Right cardiac atrium (tissue), 5 donors: ENCODE results near the gene CRK. TPM values are rescaled to one million over a fixed set of nuclear protein-coding genes. Genes with fewer than 3 reads are reported as not detected.
"Not testable (repeated sequence)": the region's sequence is repeated elsewhere in the genome, so short reads cannot be mapped to it uniquely, and the experiment has no call there.

Source experiments
- ATAC-seq, 2 donors: fragments of 200-7000 bp; cut with Tn5 transposase; one replicate each; pipeline versions ENCODE4 v1.8.0 to v1.9.1; 2020; ENCODE audit warnings: moderate library complexity in 2 of 2, mild to moderate bottlenecking in 1 of 2
- DNase-seq, 3 donors: peaks; one replicate each; pipeline ENCODE4 v3.0.0-alpha.2; 2020
- H3K27ac ChIP-seq: one replicate; pipeline ENCODE4 v1.5.1; 2013; ENCODE audit warnings: mild to moderate bottlenecking, low read length, control low read depth, moderate library complexity
- H3K27me3 ChIP-seq: one replicate; pipeline ENCODE4 v1.6.1; 2013; ENCODE audit not compliant: control insufficient read depth, insufficient read depth
- H3K4me1 ChIP-seq: one replicate; pipeline ENCODE4 v1.6.1; 2013; ENCODE audit warnings: low read length; ENCODE audit not compliant: control insufficient read depth, insufficient read depth
- H3K4me3 ChIP-seq: one replicate; pipeline ENCODE4 v1.5.1; 2013; ENCODE audit warnings: low read length, control low read depth
- H3K9me3 ChIP-seq: one replicate; pipeline ENCODE4 v1.6.1; 2013; ENCODE audit warnings: low read length; ENCODE audit not compliant: control insufficient read depth
- WGBS: extraction: QIAGEN DNeasy Blood & Tissue Kit; methylation state at CpG from one replicate; pipeline ENCODE4 v1.1.7; 2013; 5-methylcytosine and 5-hydroxymethylcytosine counted together
- intact Hi-C, 4 donors: fragments of 100-400 bp; cut with DNase I; formaldehyde crosslinking; loops; one replicate each; pipeline versions ENCODE4 v1.11.0 to v1.14.0; 2022 to 2023
- polyA plus RNA-seq: library from polyadenylated mRNA; stranded (reverse); fragments of 200-250 nt; gene quantifications from one replicate; pipeline ENCODE4 v1.2.3, GENCODE V29; 2013
- total RNA-seq, 4 donors: library from RNA; stranded (reverse); fragmentation: NEBNext Ultra II Directional; extraction: Animal tissue kit (Norgen Biotek cat#: 25700); gene quantifications; one replicate each; pipeline ENCODE4 v1.2.1, GENCODE V29; 2021
- donor health status: healthy with polysubstance abuse.
- donor health status: DM: no; HTN: yes; CAD: no.
- donor health status: DM: no; HTN: no; CAD: no.
- donor health status: DM: no; HTN: yes; CAD: no; lungs with severe emphysema.
- donor health status: DM: yes; HTN: yes; CAD: no.

Gene CRK
- total and polyA plus RNA-seq, 5 donors, result 21.3 to 44.8 (median 36.7) TPM

GRCh38 chr17:1446201-1446600 is 9.8 kb downstream of the CRK start:
- Histone ChIP-seq H3K4me1 (peaks cover 17% of the 10 kb centered on the region), H3K27me3 (no peaks in the 10 kb centered on the region), H3K4me3 (no peak overlapping the region), H3K9me3 (no peaks in the 10 kb centered on the region), H3K27ac (peak overlapping the region; percentile 36)
- ATAC-seq (no peak), DNase-seq (no peak)
- 89% methylated on average over 12 of the region's 12 CpGs for WGBS
- intact Hi-C loops, result no loop called here

- H3K4me3 ChIP-seq, ATAC-seq, H3K9me3 ChIP-seq, H3K27me3 ChIP-seq, H3K27ac ChIP-seq, intact Hi-C loops: not testable (repeated sequence)
- peaks cover 17% of the 10 kb centered on the region for H3K4me1 ChIP-seq
- 90% methylated on average over 4 of the region's 4 CpGs for WGBS
- DNase-seq, result peak in 1 of 3 donors; percentile 18
Observed at GRCh38 chr17:1445695-1446094, 10.3 kb downstream of the CRK start.

GRCh38 chr17:1442721-1443120 is 13.3 kb downstream of the CRK start:
- H3K4me3 ChIP-seq, H3K27ac ChIP-seq, H3K27me3 ChIP-seq, ATAC-seq, intact Hi-C loops, H3K4me1 ChIP-seq, H3K9me3 ChIP-seq: not testable (repeated sequence)
- DNase-seq, result peak in 1 of 3 donors; percentile 9
- WGBS, result 93% methylated on average over 6 of the region's 6 CpGs

GRCh38 chr17:1442187-1442586 is 13.8 kb downstream of the CRK start:
- Histone ChIP-seq H3K27me3 (no peaks in the 10 kb centered on the region), H3K4me1 (peaks cover 7% of the 10 kb centered on the region), H3K27ac (no peak overlapping the region), H3K9me3 (no peaks in the 10 kb centered on the region), H3K4me3 (no peak overlapping the region)
- no peak for ATAC-seq
- peak in 1 of 3 donors; percentile 20 for DNase-seq
- WGBS, result 99% methylated on average over 4 of the region's 4 CpGs
- intact Hi-C loops, result no loop called here

GRCh38 chr17:1440921-1441320 is 15.1 kb downstream of the CRK start:
- H3K27ac ChIP-seq, result no peak overlapping the region
- H3K4me1 ChIP-seq, result peaks cover 3% of the 10 kb centered on the region
- no peaks in the 10 kb centered on the region for H3K9me3 ChIP-seq
- ATAC-seq (no peak), DNase-seq (no peak)
- intact Hi-C loops, result no loop called here
- WGBS, result 94% methylated on average over 8 of the region's 8 CpGs
- H3K27me3 ChIP-seq, result no peaks in the 10 kb centered on the region
- no peak overlapping the region for H3K4me3 ChIP-seq

GRCh38 chr17:1438593-1439083 is 17.4 kb downstream of the CRK start:
- Histone ChIP-seq H3K27ac (no peak overlapping the region), H3K9me3 (no peaks in the 10 kb centered on the region), H3K4me1 (no peaks in the 10 kb centered on the region), H3K4me3 (no peak overlapping the region), H3K27me3 (no peaks in the 10 kb centered on the region)
- ATAC-seq (no peak), DNase-seq (no peak)
- intact Hi-C loops, result no loop called here
- 60% methylated on average over 11 of the region's 11 CpGs for WGBS

GRCh38 chr17:1435326-1435725 is 20.7 kb downstream of the CRK start:
- Histone ChIP-seq H3K27me3 (no peaks in the 10 kb centered on the region), H3K4me1 (no peaks in the 10 kb centered on the region), H3K27ac (no peak overlapping the region), H3K4me3 (no peak overlapping the region), H3K9me3 (no peaks in the 10 kb centered on the region)
- 94% methylated on average over 3 of the region's 3 CpGs for WGBS
- ATAC-seq (no peak), DNase-seq (no peak)
- intact Hi-C loops, result no loop called here

- no peaks in the 10 kb centered on the region for H3K9me3 ChIP-seq
- no peak for ATAC-seq
- no peaks in the 10 kb centered on the region for H3K27me3 ChIP-seq
- H3K27ac ChIP-seq, result no peak overlapping the region
- H3K4me3 ChIP-seq, result no peak overlapping the region
- 92% methylated on average over 3 of the region's 3 CpGs for WGBS
- DNase-seq, result no peak
- intact Hi-C loops, result no loop called here
- H3K4me1 ChIP-seq, result no peaks in the 10 kb centered on the region
Observed at GRCh38 chr17:1434150-1434549, 21.9 kb downstream of the CRK start.

GRCh38 chr17:1431631-1432104 is 24.4 kb downstream of the CRK start:
- Histone ChIP-seq H3K4me1 (no peaks in the 10 kb centered on the region), H3K9me3 (no peaks in the 10 kb centered on the region), H3K27ac (no peak overlapping the region), H3K27me3 (no peaks in the 10 kb centered on the region), H3K4me3 (no peak overlapping the region)
- intact Hi-C loops, result no loop called here
- no peak for DNase-seq
- WGBS, result 88% methylated on average over 2 of the region's 2 CpGs
- no peak for ATAC-seq

GRCh38 chr17:1423456-1424135 is 32.4 kb downstream of the CRK start:
- Histone ChIP-seq H3K27ac (no peak overlapping the region), H3K9me3 (no peaks in the 10 kb centered on the region), H3K4me1 (peaks cover 8% of the 10 kb centered on the region), H3K27me3 (no peaks in the 10 kb centered on the region), H3K4me3 (no peak overlapping the region)
- intact Hi-C loops, result no loop called here
- ATAC-seq (peak; percentile 5 to 14), DNase-seq (no peak)
- 60% methylated on average over 10 of the region's 10 CpGs for WGBS

GRCh38 chr17:1422885-1423284 is 33.1 kb downstream of the CRK start:
- no peaks in the 10 kb centered on the region for H3K27me3 ChIP-seq
- peak overlapping the region; percentile 70 for H3K27ac ChIP-seq
- ATAC-seq, result peak; percentile 87 to 95
- DNase-seq, result no peak
- peaks cover 8% of the 10 kb centered on the region for H3K4me1 ChIP-seq
- intact Hi-C loops, result no loop called here
- H3K4me3 ChIP-seq, result no peak overlapping the region
- 41% methylated on average over 7 of the region's 7 CpGs for WGBS
- H3K9me3 ChIP-seq, result no peaks in the 10 kb centered on the region
